ENCODE measurements around the gene SH3PXD2A. TPM values are rescaled to one million over a fixed set of nuclear protein-coding genes. Genes with fewer than 3 reads are reported as not detected.

The SH3PXD2A gene
- polyA plus RNA-seq, 1 experiment, result 50.2 TPM

GRCh38 chr10:103703941-103704919 lies 151.1 kb downstream of the SH3PXD2A start:
- POLR2A ChIA-PET, result no interaction called here
- DNase-seq (ENCODE audit: low read depth), result no peak
- Histone ChIP-seq H3K27me3 (ENCODE audit: control insufficient read depth, insufficient read depth, low read length) (no peaks in the 10 kb centered on the region), H3K36me3 (ENCODE audit: control insufficient read depth, insufficient read depth, low read length) (no peaks in the 10 kb centered on the region), H3K4me3 (ENCODE audit: low read depth, low read length) (no peak overlapping the region)
- CTCF ChIA-PET, result interaction anchor here (1.4 to 2.1 kb wide), 3 partner anchors 8 to 18 kb away, joined by 5 to 13 read pairs (median 9); no protein-coding TSS in a partner anchor
- TF ChIP-seq CTCF (IDR thresholded peaks at IDR 0.05; ENCODE audit: insufficient read depth, low read depth, low read length), result no peak

GRCh38 chr10:103701380-103702222 lies 153.8 kb downstream of the SH3PXD2A start:
- H3K27me3 ChIP-seq (ENCODE audit: control insufficient read depth, insufficient read depth, low read length), result no peaks in the 10 kb centered on the region
- no peak for DNase-seq (ENCODE audit: low read depth)
- ChIA-PET POLR2A (no interaction called here), CTCF (interaction anchor here (0.6 to 2.1 kb wide), 4 partner anchors 9 to 184 kb away, joined by 3 to 9 read pairs (median 5); no protein-coding TSS in a partner anchor)
- no peak for TF ChIP-seq CTCF (IDR thresholded peaks at IDR 0.05; ENCODE audit: insufficient read depth, low read depth, low read length)
- no peaks in the 10 kb centered on the region for H3K36me3 ChIP-seq (ENCODE audit: control insufficient read depth, insufficient read depth, low read length)
- no peak overlapping the region for H3K4me3 ChIP-seq (ENCODE audit: low read depth, low read length)

DNA sequence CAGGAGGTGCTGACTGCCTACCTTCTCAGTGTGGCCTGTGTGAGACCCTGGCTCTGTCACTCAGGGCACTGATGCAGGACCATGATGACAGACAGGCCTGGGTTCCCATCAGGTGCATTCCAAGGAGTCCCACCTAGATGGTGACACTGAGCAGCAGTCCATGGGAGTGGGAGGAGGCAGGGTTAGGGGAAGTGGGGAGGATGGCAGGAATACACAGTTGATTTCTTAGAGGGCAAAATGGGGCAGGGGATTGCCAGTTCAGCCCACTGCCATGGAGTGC lies 155.0 kb downstream of the SH3PXD2A start:
- ChIA-PET POLR2A (no interaction called here), CTCF (no interaction called here)
- H3K36me3 ChIP-seq (ENCODE audit: control insufficient read depth, insufficient read depth, low read length), result no peaks in the 10 kb centered on the region
- H3K27me3 ChIP-seq (ENCODE audit: control insufficient read depth, insufficient read depth, low read length), result no peaks in the 10 kb centered on the region
- no peak overlapping the region for H3K4me3 ChIP-seq (ENCODE audit: low read depth, low read length)
- DNase-seq (ENCODE audit: low read depth), result no peak
- no peak for TF ChIP-seq CTCF (IDR thresholded peaks at IDR 0.05; ENCODE audit: insufficient read depth, low read depth, low read length)

GRCh38 chr10:103699611-103700435 lies 155.6 kb downstream of the SH3PXD2A start:
- ChIA-PET CTCF (interaction anchor here (0.5 to 2.0 kb wide), 4 partner anchors 8 to 198 kb away, joined by 3 to 10 read pairs (median 8); no protein-coding TSS in a partner anchor), POLR2A (no interaction called here)
- TF ChIP-seq CTCF (IDR thresholded peaks at IDR 0.05; ENCODE audit: insufficient read depth, low read depth, low read length), result no peak
- no peak for DNase-seq (ENCODE audit: low read depth)
- no peaks in the 10 kb centered on the region for H3K36me3 ChIP-seq (ENCODE audit: control insufficient read depth, insufficient read depth, low read length)
- no peak overlapping the region for H3K4me3 ChIP-seq (ENCODE audit: low read depth, low read length)
- no peaks in the 10 kb centered on the region for H3K27me3 ChIP-seq (ENCODE audit: control insufficient read depth, insufficient read depth, low read length)

All from BJ (cell line).